ENCODE measurements around the gene TUFT1.

- TF ChIP-seq CTCF (conservative IDR thresholded peaks at IDR 0.05; ENCODE audit: low read depth, low read length) (no peak), SMC3 (IDR thresholded peaks at IDR 0.05; ENCODE audit: low read depth, low read length) (no peak), BHLHE40 (IDR thresholded peaks at IDR 0.05; ENCODE audit: low read depth, low read length) (no peak), ELK1 (IDR thresholded peaks at IDR 0.05; ENCODE audit: borderline replicate concordance, low read depth, low read length) (no peak), RFX5 (IDR thresholded peaks at IDR 0.05; ENCODE audit: low read depth, low read length) (no peak), FOS (IDR thresholded peaks at IDR 0.05; ENCODE audit: low read depth, low read length) (no peak), POLR2A (IDR thresholded peaks at IDR 0.05; ENCODE audit: low read depth, low read length) (no peak), MAZ (IDR thresholded peaks at IDR 0.05; ENCODE audit: borderline replicate concordance, low read depth, low read length) (no peak), CEBPB (IDR thresholded peaks at IDR 0.05; ENCODE audit: low read depth, low read length) (no peak), USF2 (IDR thresholded peaks at IDR 0.05; ENCODE audit: low read depth, low read length) (no peak), CHD1 (IDR thresholded peaks at IDR 0.05; ENCODE audit: low read depth, low read length) (no peak), RAD21 (IDR thresholded peaks at IDR 0.05; ENCODE audit: low read length) (no peak), MAFK (IDR thresholded peaks at IDR 0.05; ENCODE audit: low read depth, low read length) (no peak)
Observed at GRCh38 chr1:151513626-151514121, 26.4 kb upstream of the TUFT1 start.
